GM10266 (cell line): Measurements from ENCODE around the gene MYH10.

Experiments used
- DNase-seq: peaks from one replicate; pipeline ENCODE4 v3.0.0; 2012; ENCODE audit errors: extremely low spot score
- CTCF ChIP-seq: IDR thresholded peaks from 2 replicates; pipeline ENCODE4 v1.5.1; 2012; ENCODE audit warnings: mild to moderate bottlenecking, low read depth; ENCODE audit not compliant: control insufficient read depth, insufficient read depth; ENCODE audit errors: missing control alignments

Gene MYH10

GRCh38 chr17:8499171-8499570 lies 131.4 kb downstream of the MYH10 start:
- no peak for TF ChIP-seq CTCF
- DNase-seq = no peak

GRCh38 chr17:8496081-8496480 lies 134.4 kb downstream of the MYH10 start:
- TF ChIP-seq CTCF = no peak
- DNase-seq = no peak

- no peak for DNase-seq
- TF ChIP-seq CTCF = no peak
These were observed 135.9 kb downstream of the MYH10 start for GRCh38 chr17:8494506-8495111.

- no peak for TF ChIP-seq CTCF
These were observed 136.5 kb downstream of the MYH10 start for GRCh38 chr17:8494021-8494420.

GRCh38 chr17:8492121-8492520 lies 138.4 kb downstream of the MYH10 start:
- DNase-seq = no peak

More at GRCh38 chr17:8494021-8494420, 136.5 kb downstream of the MYH10 start:
- DNase-seq = no peak

GRCh38 chr17:8490256-8491023 lies 140.1 kb downstream of the MYH10 start:
- no peak for DNase-seq

More at GRCh38 chr17:8492121-8492520, 138.4 kb downstream of the MYH10 start:
- no peak for TF ChIP-seq CTCF

More at GRCh38 chr17:8490256-8491023, 140.1 kb downstream of the MYH10 start:
- TF ChIP-seq CTCF = no peak
